Measurements from ENCODE around the gene SPATA46. TPM values are rescaled to one million over a fixed set of nuclear protein-coding genes. Genes with fewer than 3 reads are reported as not detected.
"Not testable (repeated sequence)": the region's sequence is repeated elsewhere in the genome, so short reads cannot be mapped to it uniquely, and the experiment has no call there.

SPATA46 gene
- not detected for polyA plus RNA-seq (2012; ENCODE audit: insufficient read depth, insufficient read length)

GRCh38 chr1:162376691-162377090 lies at the start of gene SPATA46:
TSS of gene SPATA46 (minus strand) at chr1:162376854. CDS start at chr1:162376790, 64 bp downstream.
- H3K4me3 ChIP-seq (ENCODE audit: low read length) = no peak within 1 kb of the TSS
- no peak for DNase-seq (ENCODE audit: low read depth, low spot score)

GRCh38 chr1:162422662-162423375 lies 46.2 kb upstream of the SPATA46 start:
- no peak overlapping the region for H3K4me3 ChIP-seq (ENCODE audit: low read length)
- DNase-seq (ENCODE audit: low read depth, low spot score) = no peak

- no peak for DNase-seq (ENCODE audit: low read depth, low spot score)
- H3K4me3 ChIP-seq (ENCODE audit: low read length) = no peak overlapping the region
Measured at GRCh38 chr1:162421258-162422164, 44.9 kb upstream of the SPATA46 start.

- no peak overlapping the region for H3K4me3 ChIP-seq (ENCODE audit: low read length)
- DNase-seq (ENCODE audit: low read depth, low spot score) = no peak
Measured at GRCh38 chr1:162420120-162420519, 43.5 kb upstream of the SPATA46 start.

GRCh38 chr1:162419450-162419931 lies 42.8 kb upstream of the SPATA46 start:
- not testable (repeated sequence) for H3K4me3 ChIP-seq (ENCODE audit: low read length); DNase-seq (ENCODE audit: low read depth, low spot score)

- not testable (repeated sequence) for H3K4me3 ChIP-seq (ENCODE audit: low read length); DNase-seq (ENCODE audit: low read depth, low spot score)
Measured at GRCh38 chr1:162418584-162418983, 41.9 kb upstream of the SPATA46 start.

- no peak overlapping the region for H3K4me3 ChIP-seq (ENCODE audit: low read length)
- no peak for DNase-seq (ENCODE audit: low read depth, low spot score)
Measured at GRCh38 chr1:162417650-162418049, 41.0 kb upstream of the SPATA46 start.

- DNase-seq (ENCODE audit: low read depth, low spot score) = no peak
- H3K4me3 ChIP-seq (ENCODE audit: low read length) = no peak overlapping the region
Measured at GRCh38 chr1:162416909-162417308, 40.3 kb upstream of the SPATA46 start.

- DNase-seq (ENCODE audit: low read depth, low spot score) = no peak
Measured at GRCh38 chr1:162416215-162416614, 39.6 kb upstream of the SPATA46 start.

GRCh38 chr1:162412002-162412401 lies 35.3 kb upstream of the SPATA46 start, which contains the start of gene SH2D1B:
TSS of gene SH2D1B (minus strand) at chr1:162412136. CDS start at chr1:162412016, 120 bp downstream.
- DNase-seq (ENCODE audit: low read depth, low spot score) = no peak
- H3K4me3 ChIP-seq (ENCODE audit: low read length) = no peak within 1 kb of the TSS

More at GRCh38 chr1:162416215-162416614, 39.6 kb upstream of the SPATA46 start:
- H3K4me3 ChIP-seq (ENCODE audit: low read length) = no peak overlapping the region

GRCh38 chr1:162407539-162407938 lies 30.9 kb upstream of the SPATA46 start:
- DNase-seq (ENCODE audit: low read depth, low spot score) = no peak
- H3K4me3 ChIP-seq (ENCODE audit: low read length) = no peak overlapping the region

- H3K4me3 ChIP-seq (ENCODE audit: low read length) = no peak overlapping the region
- no peak for DNase-seq (ENCODE audit: low read depth, low spot score)
Measured at GRCh38 chr1:162406811-162407210, 30.2 kb upstream of the SPATA46 start.

GRCh38 chr1:162405800-162406199 lies 29.1 kb upstream of the SPATA46 start:
- DNase-seq (ENCODE audit: low read depth, low spot score) = no peak

GRCh38 chr1:162404550-162405160 lies 28.0 kb upstream of the SPATA46 start:
- no peak overlapping the region for H3K4me3 ChIP-seq (ENCODE audit: low read length)
- no peak for DNase-seq (ENCODE audit: low read depth, low spot score)

More at GRCh38 chr1:162405800-162406199, 29.1 kb upstream of the SPATA46 start:
- H3K4me3 ChIP-seq (ENCODE audit: low read length) = no peak overlapping the region

GRCh38 chr1:162400790-162401355 lies 24.2 kb upstream of the SPATA46 start:
- DNase-seq (ENCODE audit: low read depth, low spot score) = no peak
- no peak overlapping the region for H3K4me3 ChIP-seq (ENCODE audit: low read length)

- no peak overlapping the region for H3K4me3 ChIP-seq (ENCODE audit: low read length)
- no peak for DNase-seq (ENCODE audit: low read depth, low spot score)
Measured at GRCh38 chr1:162398999-162399580, 22.4 kb upstream of the SPATA46 start.

GRCh38 chr1:162397943-162398560 lies 21.4 kb upstream of the SPATA46 start:
- DNase-seq (ENCODE audit: low read depth, low spot score) = no peak
- no peak overlapping the region for H3K4me3 ChIP-seq (ENCODE audit: low read length)

GRCh38 chr1:162397039-162397448 lies 20.4 kb upstream of the SPATA46 start:
- DNase-seq (ENCODE audit: low read depth, low spot score) = no peak
- H3K4me3 ChIP-seq (ENCODE audit: low read length) = no peak overlapping the region
